Lung (tissue), 12 donors: Measurements from ENCODE around the gene FBXO42. TPM values are rescaled to one million over a fixed set of nuclear protein-coding genes. Genes with fewer than 3 reads are reported as not detected.
"Not testable (repeated sequence)": the region's sequence is repeated elsewhere in the genome, so short reads cannot be mapped to it uniquely, and the experiment has no call there.

Experiments
- ATAC-seq: fragments of 200-7000 bp; cut with Tn5 transposase; one replicate; pipeline ENCODE4 v1.9.1; 2020; ENCODE audit warnings: moderate number of reproducible peaks; ENCODE audit not compliant: insufficient read depth, low FRiP score
- DNase-seq, 3 donors: peaks; one replicate each; pipeline ENCODE4 v3.0.0-alpha.2; 2013 to 2017
- H3K27ac ChIP-seq, 2 donors: one replicate each; pipeline ENCODE4 v1.5.1; 2013; ENCODE audit warnings: mild to moderate bottlenecking in 2 of 2, moderate library complexity in 2 of 2, control low read depth in 1 of 2, inconsistent platforms in 1 of 2, low read depth in 1 of 2, low read length in 1 of 2
- H3K27me3 ChIP-seq, 3 donors: one replicate each; pipeline ENCODE4 v1.5.1; 2013; ENCODE audit warnings: low read length in 2 of 3; ENCODE audit not compliant: control insufficient read depth in 3 of 3, insufficient read depth in 3 of 3
- H3K36me3 ChIP-seq, 4 donors: one replicate each; pipeline ENCODE4 v1.5.1; 2013; ENCODE audit warnings: low read length in 4 of 4, mild to moderate bottlenecking in 1 of 4, moderate library complexity in 1 of 4; ENCODE audit not compliant: control insufficient read depth in 4 of 4, insufficient read depth in 4 of 4
- H3K4me1 ChIP-seq, 5 donors: one replicate each; pipeline ENCODE4 v1.5.1; 2013; ENCODE audit warnings: low read length in 5 of 5, mild to moderate bottlenecking in 2 of 5, moderate library complexity in 1 of 5; ENCODE audit not compliant: control insufficient read depth in 5 of 5, insufficient read depth in 5 of 5
- H3K4me3 ChIP-seq: one replicate; pipeline ENCODE4 v1.5.1; 2013; ENCODE audit warnings: mild to moderate bottlenecking, control low read depth, moderate library complexity
- H3K9ac ChIP-seq, 2 donors: one replicate each; pipeline ENCODE4 v1.5.1; 2013; ENCODE audit warnings: low read length in 2 of 2, control low read depth in 1 of 2; ENCODE audit not compliant: insufficient read depth in 1 of 2
- H3K9me3 ChIP-seq, 4 donors: one replicate each; pipeline ENCODE4 v1.5.1; 2013; ENCODE audit warnings: low read length in 3 of 4, mild to moderate bottlenecking in 1 of 4, moderate library complexity in 1 of 4; ENCODE audit not compliant: control insufficient read depth in 4 of 4, insufficient read depth in 3 of 4
- CTCF ChIP-seq: IDR thresholded peaks from 2 replicates; pipeline ENCODE4 v1.5.1; 2012; ENCODE audit warnings: mild to moderate bottlenecking; ENCODE audit errors: control extremely low read depth, extremely low read depth
- WGBS, 2 donors: extraction: QIAGEN DNeasy Blood & Tissue Kit; methylation state at CpG; one replicate each; pipeline ENCODE4 v1.1.7; 2013; 5-methylcytosine and 5-hydroxymethylcytosine counted together
- polyA plus RNA-seq, 2 donors: library from polyadenylated mRNA; stranded (reverse); fragments of 200-250 nt; gene quantifications; one replicate each; pipeline ENCODE4 v1.2.1, GENCODE V29; 2013
- total RNA-seq, 2 donors: library from RNA; depleted of rRNA in 1 of 2; stranded (reverse); fragments of >200 nt in 1 of 2; gene quantifications; one replicate each; pipeline ENCODE4 v1.2.1, GENCODE V29; 2014 to 2021
- donor health status: control.
- donor health status: control.
- donor health status: Bipolar disorder and iron deficiency.
- donor health status: healthy.
- donor health status: DM: yes; HTN: yes; CAD: no.

FBXO42 gene
- total and polyA plus RNA-seq, 4 donors: 7.3 to 28.6 (median 14.8) TPM

GRCh38 chr1:16349847-16350406 lies 2.4 kb downstream of the FBXO42 start:
- DNase-seq: no peak
- no peaks in the 10 kb centered on the region for H3K9me3 ChIP-seq
- H3K27ac ChIP-seq: no peak overlapping the region
- 75 to 83% methylated on average over 2 of the region's 2 CpGs for WGBS, 2 donors
- peak overlapping the region in 1 of 2 donors; percentile 14 for H3K9ac ChIP-seq
- TF ChIP-seq CTCF: no peak
- peaks cover 0 to 5% (median 1%) of the 10 kb centered on the region in 4 donors for H3K36me3 ChIP-seq
- peaks cover 0 to 15% (median 6%) of the 10 kb centered on the region in 5 donors for H3K4me1 ChIP-seq
- H3K4me3 ChIP-seq: no peak overlapping the region
- ATAC-seq: no peak
- H3K27me3 ChIP-seq: no peaks in the 10 kb centered on the region

GRCh38 chr1:16348414-16349182 lies 3.7 kb downstream of the FBXO42 start:
- Histone ChIP-seq H3K4me3 (no peak overlapping the region), H3K9me3 (no peaks in the 10 kb centered on the region), H3K27me3 (no peaks in the 10 kb centered on the region), H3K27ac (no peak overlapping the region), H3K36me3 (peaks cover 0 to 5% (median 1%) of the 10 kb centered on the region in 4 donors), H3K9ac (no peak overlapping the region), H3K4me1 (peaks cover 0 to 15% (median 6%) of the 10 kb centered on the region in 5 donors)
- no peak for DNase-seq
- no peak for ATAC-seq
- no peak for TF ChIP-seq CTCF
- 91 to 95% methylated on average over 14 of the region's 14 CpGs for WGBS, 2 donors

GRCh38 chr1:16343276-16343675 lies 9.0 kb downstream of the FBXO42 start:
- H3K36me3 ChIP-seq, ATAC-seq, H3K9me3 ChIP-seq, H3K27ac ChIP-seq, H3K4me1 ChIP-seq, H3K9ac ChIP-seq, H3K27me3 ChIP-seq, DNase-seq, H3K4me3 ChIP-seq: not testable (repeated sequence)
- 94 to 95% methylated on average over 6 of the region's 6 CpGs for WGBS, 2 donors

GRCh38 chr1:16342331-16343062 lies 9.8 kb downstream of the FBXO42 start:
- H3K27me3 ChIP-seq: no peaks in the 10 kb centered on the region
- no peaks in the 10 kb centered on the region for H3K36me3 ChIP-seq
- no peak overlapping the region for H3K9ac ChIP-seq
- ATAC-seq: no peak
- peaks cover 0 to 12% (median 0%) of the 10 kb centered on the region in 5 donors for H3K4me1 ChIP-seq
- no peak overlapping the region for H3K27ac ChIP-seq
- TF ChIP-seq CTCF: no peak
- WGBS, 2 donors: 78 to 86% methylated on average over 6 to 10 of the region's 10 CpGs
- H3K9me3 ChIP-seq: no peaks in the 10 kb centered on the region
- DNase-seq: no peak
- H3K4me3 ChIP-seq: no peak overlapping the region
